AML-193 (cell line): ENCODE data around the gene CEP128.
A peak's percentile ranks its signal among the peaks of the same experiment; 100 is the strongest.

Source experiments
- DNase-seq, 2 experiments: peaks; one replicate each; lab custom pipeline; 2025; lab: John Stamatoyannopoulos, UW

Gene CEP128

DNA sequence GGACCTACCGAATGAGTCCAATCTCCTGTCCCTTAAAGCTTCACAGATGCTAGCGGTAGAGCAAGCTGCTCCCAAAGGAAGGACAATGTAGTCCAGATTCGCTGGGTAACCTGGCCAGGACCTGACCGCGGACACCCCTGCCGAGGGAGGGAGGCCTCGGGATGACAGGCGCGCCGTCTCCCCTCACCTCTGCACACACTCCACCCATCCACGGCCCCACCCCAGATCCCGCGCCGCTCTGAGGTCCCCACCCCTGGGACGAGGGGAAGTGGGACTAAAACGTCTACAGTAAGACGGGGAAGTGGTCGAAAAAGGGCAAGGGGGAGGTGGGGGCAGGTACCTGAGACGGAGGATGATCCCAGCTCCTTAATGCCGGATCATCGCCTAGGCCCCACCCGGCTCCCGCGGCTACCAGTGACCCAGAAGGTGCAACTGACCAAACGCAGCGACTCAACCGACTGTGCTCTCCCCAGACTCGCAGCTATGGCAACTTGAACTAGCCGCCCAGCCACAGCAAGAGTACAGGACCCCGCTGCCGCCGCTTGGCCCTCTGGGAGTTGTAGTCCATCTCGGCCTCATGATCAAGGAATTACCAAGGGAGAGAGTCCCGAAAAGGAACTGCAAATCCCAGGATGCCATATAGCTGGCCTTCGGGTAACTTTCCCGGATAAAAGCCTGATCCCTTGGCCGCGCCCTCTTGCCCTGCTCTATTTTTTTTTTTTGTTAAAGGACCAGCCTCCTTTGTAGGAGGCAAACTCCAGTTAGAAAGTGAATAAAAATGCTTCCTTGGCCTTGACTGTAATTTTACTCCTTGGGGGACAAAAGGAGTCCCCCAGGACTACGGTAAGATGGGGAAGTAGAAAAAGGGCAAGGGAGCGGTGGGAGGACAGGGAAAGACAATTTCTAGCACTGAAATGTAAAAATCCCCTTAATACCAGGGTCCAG is at the start of gene CEP128:
CEP128 (minus strand) TSS at position 498 of the 945 bp plus-strand sequence.
- DNase-seq, result peak; percentile 96 to 98

GRCh38 chr14:80988735-80989429 is 47.3 kb upstream of the CEP128 start:
- no peak for DNase-seq

DNA sequence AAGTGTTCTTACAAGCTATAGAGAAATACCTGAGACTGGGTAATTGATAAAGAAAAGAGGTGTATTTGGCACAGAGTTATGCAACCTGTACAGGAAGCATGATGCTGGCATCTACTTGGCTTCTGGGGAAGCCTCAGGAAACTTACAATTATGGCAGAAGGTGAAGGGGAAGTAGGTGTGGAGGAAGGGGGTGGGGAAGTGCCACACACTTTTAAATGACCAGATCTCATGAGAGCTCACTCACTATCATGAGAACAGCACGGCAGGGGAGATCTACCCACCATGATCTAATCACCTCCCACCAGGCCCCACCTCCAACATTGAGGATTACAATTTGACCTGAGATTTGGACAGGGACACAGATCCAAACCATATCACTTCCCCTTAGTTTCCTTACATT is 46.7 kb upstream of the CEP128 start:
- no peak for DNase-seq

DNA sequence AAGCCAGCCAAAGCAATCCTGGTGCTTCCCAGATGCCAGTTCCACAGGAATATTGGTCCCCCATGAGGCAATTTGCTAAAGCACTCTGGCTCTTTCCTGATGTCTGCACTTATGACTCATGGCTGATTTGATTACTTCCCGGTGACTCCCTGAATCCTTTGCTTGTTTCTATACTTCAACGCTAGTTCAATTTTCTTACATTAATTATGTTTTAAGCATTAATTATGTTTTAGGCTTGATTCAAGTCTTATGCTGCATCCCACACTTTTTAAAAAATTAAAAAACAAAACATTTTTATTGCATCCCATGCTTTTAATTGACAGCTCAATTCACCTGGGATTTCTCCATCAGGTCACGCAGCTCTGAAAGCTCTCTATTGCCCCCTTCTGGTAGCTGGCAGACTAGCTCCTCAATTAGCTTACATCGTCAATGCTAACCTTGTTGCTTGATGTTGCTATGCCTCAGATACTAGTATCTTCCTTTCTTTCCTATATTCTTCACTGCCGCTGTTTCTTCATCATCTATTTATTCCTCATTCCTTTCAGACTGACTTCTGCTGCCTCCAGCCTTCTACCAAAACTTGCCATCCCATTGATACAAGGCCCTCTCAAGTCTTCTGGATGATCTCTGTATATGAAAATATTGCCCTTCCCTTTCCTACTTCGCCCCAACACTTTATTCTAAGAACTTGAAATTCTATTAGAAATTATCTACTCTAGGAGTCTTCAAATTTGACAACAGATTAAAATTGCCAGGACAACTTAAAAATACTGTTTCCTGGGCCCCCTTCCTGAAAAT is 45.9 kb upstream of the CEP128 start:
- peak; percentile 32 to 39 for DNase-seq

DNA sequence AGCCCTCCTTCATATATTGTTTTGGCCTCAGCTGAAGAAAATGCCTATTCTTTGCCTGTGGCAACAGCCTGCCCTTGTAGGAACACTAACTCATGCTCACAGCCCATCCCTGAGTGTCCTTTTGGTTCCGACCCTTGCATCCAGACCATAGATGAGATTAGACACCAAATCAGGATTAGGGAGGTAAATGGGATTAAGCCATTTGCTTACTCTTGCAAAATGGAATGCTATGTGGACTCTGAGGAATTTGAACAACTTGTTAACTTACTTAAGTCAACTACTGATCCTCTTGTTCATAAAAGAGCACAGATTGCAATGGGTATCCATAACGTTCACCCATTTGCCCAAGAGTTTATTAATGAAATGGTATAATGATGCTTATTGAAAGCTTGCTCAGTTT is 41.2 kb upstream of the CEP128 start:
- DNase-seq, result no peak

- DNase-seq, result no peak
Measured at GRCh38 chr14:80981673-80982072, 40.1 kb upstream of the CEP128 start.

DNA sequence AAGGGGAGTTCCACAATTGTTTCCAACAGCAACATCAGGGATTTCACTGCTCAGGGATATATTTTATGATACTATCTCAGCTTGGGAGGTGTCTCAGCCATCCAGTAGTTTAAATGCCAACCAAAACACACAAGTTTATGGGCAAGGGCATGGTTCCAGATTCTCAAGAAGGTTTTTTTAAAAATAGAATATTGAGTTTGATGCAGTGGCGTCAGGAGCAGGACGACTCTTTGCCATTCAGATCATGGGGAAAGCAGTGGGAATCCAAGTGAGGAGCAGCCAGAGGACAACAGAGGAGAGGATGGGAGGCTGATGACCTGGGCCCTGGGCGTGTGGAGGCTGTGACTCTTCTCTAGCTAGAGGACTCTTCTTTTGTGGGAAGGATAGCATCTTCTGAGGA is 39.6 kb upstream of the CEP128 start:
- no peak for DNase-seq

DNA sequence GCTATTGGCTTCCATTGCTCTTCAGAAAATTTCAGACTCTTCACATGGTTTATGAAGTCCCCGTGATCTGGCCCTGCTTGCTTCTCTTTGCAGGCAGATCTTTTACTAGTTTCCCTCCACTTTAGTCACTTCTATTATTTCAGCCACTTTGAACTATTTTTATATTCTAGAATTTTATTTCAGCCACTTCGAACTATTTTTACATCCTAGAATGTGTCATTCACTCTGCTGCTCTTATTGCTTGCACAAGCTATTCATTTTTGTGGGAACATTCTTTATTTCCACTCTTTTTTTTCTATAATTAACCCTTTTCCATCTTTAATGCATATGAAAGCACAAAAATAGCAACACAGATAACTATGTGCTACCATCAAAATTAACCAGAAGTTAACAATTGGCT is 38.4 kb upstream of the CEP128 start:
- no peak for DNase-seq

GRCh38 chr14:80978403-80978802 is 36.9 kb upstream of the CEP128 start:
- DNase-seq, result no peak

DNA sequence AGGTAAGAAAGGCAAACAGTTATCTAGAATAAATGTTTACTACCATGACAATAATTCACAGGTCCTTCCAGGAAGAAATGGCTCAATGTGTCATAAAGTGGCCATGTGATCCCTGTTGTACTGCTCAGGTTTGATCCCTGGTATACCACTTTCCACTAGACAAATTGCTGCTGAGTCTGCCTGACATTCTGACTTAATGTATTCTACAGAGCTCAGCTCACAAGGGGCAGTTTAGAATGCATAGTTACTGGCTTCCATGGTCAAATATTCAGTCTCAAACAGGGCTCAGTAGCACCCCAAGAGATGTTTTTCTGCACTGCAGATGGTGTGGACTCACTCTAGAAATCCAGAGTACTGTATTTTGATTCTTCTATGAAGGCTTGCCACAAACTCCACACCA is 35.7 kb upstream of the CEP128 start:
- no peak for DNase-seq

- DNase-seq, result no peak
Measured at GRCh38 chr14:80974679-80975078, 33.1 kb upstream of the CEP128 start.

GRCh38 chr14:80973931-80974641 is 32.5 kb upstream of the CEP128 start:
- no peak for DNase-seq

DNA sequence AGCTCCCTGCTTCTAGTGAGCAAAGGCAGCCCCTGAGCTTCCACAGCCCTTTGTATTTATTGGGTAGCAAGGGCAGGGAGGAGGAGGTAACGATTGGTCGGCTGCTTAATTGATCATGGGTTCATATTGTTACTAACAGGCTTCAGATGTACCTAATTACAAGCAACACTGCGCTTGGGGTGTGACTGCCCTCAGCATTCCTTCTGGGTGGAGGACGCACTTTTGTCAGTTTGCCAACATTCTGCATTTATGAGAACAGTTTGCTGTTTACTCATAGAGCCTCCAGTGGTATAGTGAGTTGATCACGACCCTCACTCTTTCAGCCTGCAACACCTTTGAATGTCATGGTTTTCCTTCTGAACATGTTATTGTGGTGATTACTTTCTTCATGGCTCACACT is 23.5 kb upstream of the CEP128 start:
- no peak for DNase-seq

- no peak for DNase-seq
Measured at GRCh38 chr14:80959496-80959895, 18.0 kb upstream of the CEP128 start.

DNA sequence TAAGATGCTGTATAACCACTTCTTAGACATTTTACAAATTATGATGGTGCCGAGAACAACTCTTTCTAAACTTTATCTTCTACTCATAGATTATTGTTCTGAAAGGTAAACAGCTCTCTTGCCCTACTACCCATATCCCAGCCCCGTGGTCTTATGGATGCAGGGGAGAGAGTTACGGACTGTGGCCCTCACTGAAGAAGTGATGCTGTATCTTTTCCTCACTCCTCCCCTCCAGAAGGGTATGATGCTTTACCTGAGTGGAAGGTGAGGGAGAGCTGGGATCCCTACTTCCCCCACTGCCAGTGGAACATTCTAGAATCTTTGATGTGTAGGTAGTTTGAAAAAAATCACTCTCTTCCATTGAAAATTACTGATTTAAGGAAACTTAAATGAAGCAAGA is 17.4 kb upstream of the CEP128 start:
- DNase-seq, result no peak

GRCh38 chr14:80958226-80958625 is 16.7 kb upstream of the CEP128 start:
- no peak for DNase-seq

DNA sequence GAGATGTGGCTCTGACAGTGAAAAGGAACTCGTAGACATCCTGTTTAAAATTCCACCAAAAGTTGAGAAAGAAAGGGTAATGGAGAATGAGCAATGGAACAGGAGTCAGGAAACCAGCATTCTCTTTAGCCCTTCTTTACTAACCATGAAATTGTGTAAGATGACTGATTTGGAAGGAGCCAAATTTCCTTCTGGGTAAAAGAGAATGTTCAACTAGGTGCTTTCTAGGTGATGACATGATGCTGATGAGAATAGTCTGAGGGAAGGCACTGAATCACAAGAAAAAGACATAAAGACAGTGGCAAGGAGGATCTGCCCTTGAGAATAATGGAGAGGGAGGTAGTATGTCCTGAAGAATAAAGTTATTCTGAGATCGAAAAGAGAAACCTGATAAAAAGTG is 16.1 kb upstream of the CEP128 start:
- DNase-seq, result no peak

GRCh38 chr14:80956922-80957321 is 15.4 kb upstream of the CEP128 start:
- DNase-seq, result peak; percentile 42 to 49

GRCh38 chr14:80956102-80956501 is 14.6 kb upstream of the CEP128 start:
- no peak for DNase-seq

GRCh38 chr14:80955416-80955941 is 13.9 kb upstream of the CEP128 start, which contains the start of gene TSHR:
TSS of gene TSHR (plus strand) at chr14:80955621. CDS start at chr14:80955681, 60 bp downstream.
- no peak for DNase-seq

GRCh38 chr14:80954687-80955299 is 13.3 kb upstream of the CEP128 start:
- DNase-seq, result peak; percentile 40 to 64
